Progenitor cell of endocrine pancreas (in vitro differentiated cells): ENCODE data around the gene ERO1A. TPM values are rescaled to one million over a fixed set of nuclear protein-coding genes. Genes with fewer than 3 reads are reported as not detected.

Experiments used
- DNase-seq: peaks from one replicate; pipeline ENCODE4 v3.0.0; 2021; ENCODE audit warnings: low spot score; ENCODE audit not compliant: unreplicated experiment
- H3K27ac Mint-ChIP-seq: 2 replicates; pipeline ENCODE4 v1.8.0; 2021; ENCODE audit warnings: mild to moderate bottlenecking, moderate library complexity, mixed read lengths
- H3K27me3 Mint-ChIP-seq: 2 replicates; pipeline ENCODE4 v1.8.0; 2021; ENCODE audit warnings: mixed read lengths
- H3K36me3 Mint-ChIP-seq: 2 replicates; pipeline ENCODE4 v1.8.0; 2022; ENCODE audit warnings: mixed read lengths; ENCODE audit not compliant: insufficient read depth
- H3K4me1 Mint-ChIP-seq: 2 replicates; pipeline ENCODE4 v1.8.0; 2021; ENCODE audit warnings: low read depth, mixed read lengths
- H3K4me3 Mint-ChIP-seq: 2 replicates; pipeline ENCODE4 v1.8.0; 2021; ENCODE audit warnings: low read depth, mild to moderate bottlenecking, moderate library complexity, mixed read lengths
- H3K9me3 Mint-ChIP-seq: 2 replicates; pipeline ENCODE4 v1.8.0; 2021; ENCODE audit warnings: low read depth, mixed read lengths
- CTCF ChIP-seq: fragments of 200-600 bp; sonication (generic); IDR thresholded peaks from one replicate; pipeline ENCODE4 v1.5.0; 2021; ENCODE audit warnings: antibody characterized with exemption, mild to moderate bottlenecking; ENCODE audit not compliant: unreplicated experiment
- total RNA-seq: library from RNA; stranded (reverse); gene quantifications from 2 replicates; pipeline ENCODE4 v1.2.1, GENCODE V29; 2021

The ERO1A gene
- total RNA-seq, 1 donor from 2014 or later: 51.0 TPM

- no peaks in the 10 kb centered on the region for H3K9me3 Mint-ChIP-seq
- peaks cover 31% of the 10 kb centered on the region for H3K4me1 Mint-ChIP-seq
- H3K4me3 Mint-ChIP-seq: no peak overlapping the region
- TF ChIP-seq CTCF: no peak
- no peaks in the 10 kb centered on the region for H3K27me3 Mint-ChIP-seq
- no peak for DNase-seq
- no peak overlapping the region for H3K27ac Mint-ChIP-seq
- no peaks in the 10 kb centered on the region for H3K36me3 Mint-ChIP-seq
Measured at GRCh38 chr14:52686176-52686575, 9.2 kb downstream of the ERO1A start.

GRCh38 chr14:52683985-52684520 is 11.3 kb downstream of the ERO1A start:
- no peak for TF ChIP-seq CTCF
- H3K4me3 Mint-ChIP-seq: no peak overlapping the region
- H3K9me3 Mint-ChIP-seq: no peaks in the 10 kb centered on the region
- H3K4me1 Mint-ChIP-seq: peaks cover 21% of the 10 kb centered on the region
- peak overlapping the region; percentile 21 for H3K27ac Mint-ChIP-seq
- H3K27me3 Mint-ChIP-seq: no peaks in the 10 kb centered on the region
- peaks cover 3% of the 10 kb centered on the region for H3K36me3 Mint-ChIP-seq
- no peak for DNase-seq

- DNase-seq: no peak
- H3K4me1 Mint-ChIP-seq: peaks cover 2% of the 10 kb centered on the region
- TF ChIP-seq CTCF: peak; percentile 50
- no peak overlapping the region for H3K4me3 Mint-ChIP-seq
- H3K9me3 Mint-ChIP-seq: no peaks in the 10 kb centered on the region
- no peak overlapping the region for H3K27ac Mint-ChIP-seq
- H3K27me3 Mint-ChIP-seq: no peaks in the 10 kb centered on the region
- peaks cover 9% of the 10 kb centered on the region for H3K36me3 Mint-ChIP-seq
Measured at GRCh38 chr14:52678591-52678990, 16.8 kb downstream of the ERO1A start.

DNA sequence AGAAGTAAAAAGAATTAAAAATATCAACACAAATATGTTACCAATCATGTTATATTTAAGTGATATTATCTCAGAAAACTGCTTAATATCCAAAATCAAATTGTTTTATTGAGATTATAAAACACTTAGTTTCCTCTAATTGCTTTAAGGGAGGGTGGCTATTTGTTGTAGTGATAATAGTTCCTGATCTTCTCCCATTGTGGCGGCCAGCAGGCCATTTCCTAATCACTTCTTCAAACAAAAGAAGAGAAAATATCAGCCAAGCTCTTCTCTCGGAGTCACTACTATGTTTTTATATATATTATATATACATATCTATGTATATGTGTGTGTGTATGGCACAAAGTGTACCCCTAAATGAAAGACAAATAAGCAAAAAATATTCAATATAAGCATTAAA is 31.5 kb downstream of the ERO1A start:
- Mint-ChIP-seq H3K27me3 (no peaks in the 10 kb centered on the region), H3K4me1 (no peaks in the 10 kb centered on the region), H3K9me3 (no peaks in the 10 kb centered on the region), H3K27ac (no peak overlapping the region), H3K36me3 (peaks cover 8% of the 10 kb centered on the region), H3K4me3 (no peak overlapping the region)
- no peak for DNase-seq
- no peak for TF ChIP-seq CTCF

DNA sequence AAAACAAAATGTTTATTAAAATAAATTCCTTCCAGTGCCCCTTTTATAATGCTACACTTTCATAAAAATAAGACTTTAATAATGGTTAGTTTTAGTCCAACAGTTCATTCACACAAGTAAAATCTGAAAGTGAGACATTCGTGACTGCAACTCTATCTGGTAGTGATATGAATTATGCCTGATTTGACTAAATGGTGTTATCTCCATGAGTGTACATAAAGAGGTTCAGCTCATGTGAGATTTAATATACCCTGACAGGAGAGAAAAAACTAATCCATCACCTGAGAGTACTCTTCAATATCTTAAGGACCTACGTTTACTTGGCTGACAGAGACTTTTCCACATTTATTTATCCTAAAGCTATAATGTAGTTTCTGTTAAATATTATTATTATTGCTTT is 34.0 kb downstream of the ERO1A start:
- H3K9me3 Mint-ChIP-seq: no peaks in the 10 kb centered on the region
- no peak overlapping the region for H3K4me3 Mint-ChIP-seq
- H3K27ac Mint-ChIP-seq: no peak overlapping the region
- no peaks in the 10 kb centered on the region for H3K27me3 Mint-ChIP-seq
- TF ChIP-seq CTCF: no peak
- peaks cover 14% of the 10 kb centered on the region for H3K36me3 Mint-ChIP-seq
- no peaks in the 10 kb centered on the region for H3K4me1 Mint-ChIP-seq
- no peak for DNase-seq
